CD14-positive monocyte (primary cell): ENCODE data around the gene DOP1B. TPM values are rescaled to one million over a fixed set of nuclear protein-coding genes. Genes with fewer than 3 reads are reported as not detected.

Experiments
- DNase-seq, 3 donors: peaks; one replicate each; pipeline ENCODE4 v3.0.0-alpha.2; 2011 to 2022
- H2AFZ ChIP-seq: 2 replicates; pipeline ENCODE4 v1.6.0; 2012; ENCODE audit warnings: mild to moderate bottlenecking, low read depth, low read length, inconsistent platforms; ENCODE audit not compliant: insufficient read depth, poor library complexity, severe bottlenecking
- H3K27ac ChIP-seq, 2 donors: 1 replicate in 1 of 2; 2 replicates in 1 of 2; pipeline ENCODE4 v1.5.1; 2012 to 2013; ENCODE audit warnings: low read length in 2 of 2, control low read depth in 1 of 2, inconsistent platforms in 1 of 2, low read depth in 1 of 2, mild to moderate bottlenecking in 1 of 2
- H3K27me3 ChIP-seq, 2 donors: one replicate each; pipeline versions ENCODE4 v1.6.0 to v1.6.1; 2011 to 2013; ENCODE audit warnings: low read length in 2 of 2; ENCODE audit not compliant: control insufficient read depth in 2 of 2, insufficient read depth in 2 of 2
- H3K36me3 ChIP-seq, 2 donors: replicated peaks in 1 of 2; 1 replicate in 1 of 2; 2 replicates in 1 of 2; pipeline versions ENCODE4 v1.5.1 to v1.6.1; 2012 to 2013; ENCODE audit warnings: low read length in 2 of 2, control low read depth in 1 of 2, inconsistent platforms in 1 of 2, mild to moderate bottlenecking in 1 of 2; ENCODE audit not compliant: insufficient read depth in 2 of 2, control insufficient read depth in 1 of 2
- H3K4me1 ChIP-seq, 2 donors: 1 replicate in 1 of 2; 2 replicates in 1 of 2; pipeline versions ENCODE4 v1.5.1 to v1.6.1; 2012 to 2013; ENCODE audit warnings: low read length in 2 of 2, control low read depth in 1 of 2, inconsistent platforms in 1 of 2, mild to moderate bottlenecking in 1 of 2, moderate library complexity in 1 of 2; ENCODE audit not compliant: insufficient read depth in 2 of 2, control insufficient read depth in 1 of 2
- H3K4me2 ChIP-seq: replicated peaks from 2 replicates; pipeline ENCODE3; 2012; ENCODE audit warnings: low read length, moderate library complexity, mild to moderate bottlenecking; ENCODE audit not compliant: poor library complexity, severe bottlenecking; ENCODE audit errors: extremely low read depth
- H3K4me3 ChIP-seq, 3 experiments: fragments of 200-600 bp in 1 of 3; sonication (generic) in 1 of 3; replicated peaks in 1 of 3; 1 replicate in 2 of 3; 2 replicates in 1 of 3; pipeline ENCODE4 v1.5.1; 2011 to 2013; ENCODE audit warnings: low read length in 3 of 3, mild to moderate bottlenecking in 3 of 3, control low read depth in 2 of 3, low read depth in 2 of 3, inconsistent platforms in 1 of 3, moderate library complexity in 1 of 3
- H3K79me2 ChIP-seq: 2 replicates; pipeline ENCODE4 v1.6.0; 2012; ENCODE audit warnings: mild to moderate bottlenecking, control low read depth, inconsistent platforms, low read length, moderate library complexity; ENCODE audit not compliant: insufficient read depth
- H3K9ac ChIP-seq: 2 replicates; pipeline ENCODE4 v1.6.0; 2017; ENCODE audit warnings: low read length, mild to moderate bottlenecking; ENCODE audit not compliant: insufficient read depth, poor library complexity, severe bottlenecking
- H3K9me3 ChIP-seq, 2 donors: replicated peaks in 1 of 2; 1 replicate in 1 of 2; 2 replicates in 1 of 2; pipeline versions ENCODE4 v1.5.1 to v1.6.1; 2012 to 2013; ENCODE audit warnings: low read length in 2 of 2, control low read depth in 1 of 2; ENCODE audit not compliant: control insufficient read depth in 1 of 2, insufficient read depth in 1 of 2
- H4K20me1 ChIP-seq: 2 replicates; pipeline ENCODE4 v1.6.0; 2012; ENCODE audit warnings: mild to moderate bottlenecking, low read length, control low read depth, moderate library complexity; ENCODE audit not compliant: insufficient read depth
- H3K27ac Mint-ChIP-seq, 7 donors: one replicate each; pipeline ENCODE4 v1.8.0; 2020; ENCODE audit warnings: mild to moderate bottlenecking in 7 of 7, mixed read lengths in 7 of 7, moderate library complexity in 6 of 7, inconsistent platforms in 2 of 7
- H3K27me3 Mint-ChIP-seq, 3 donors: one replicate each; pipeline ENCODE4 v1.8.0; 2021 to 2022; ENCODE audit warnings: low read depth in 3 of 3, mild to moderate bottlenecking in 3 of 3, mixed read lengths in 3 of 3, moderate library complexity in 3 of 3, inconsistent platforms in 1 of 3
- H3K36me3 Mint-ChIP-seq, 2 donors: one replicate each; pipeline ENCODE4 v1.8.0; 2020; ENCODE audit warnings: mixed read lengths in 2 of 2, inconsistent platforms in 1 of 2, mild to moderate bottlenecking in 1 of 2
- H3K4me1 Mint-ChIP-seq: one replicate; pipeline ENCODE4 v1.8.0; 2020; ENCODE audit warnings: mild to moderate bottlenecking, mixed read lengths
- H3K4me3 Mint-ChIP-seq, 2 donors: one replicate each; pipeline ENCODE4 v1.8.0; 2020; ENCODE audit warnings: mild to moderate bottlenecking in 2 of 2, mixed read lengths in 2 of 2, moderate library complexity in 1 of 2
- H3K9me3 Mint-ChIP-seq, 7 donors: one replicate each; pipeline ENCODE4 v1.8.0; 2020 to 2022; ENCODE audit warnings: mixed read lengths in 7 of 7, mild to moderate bottlenecking in 6 of 7, moderate library complexity in 6 of 7, inconsistent platforms in 2 of 7
- CTCF ChIP-seq: fragments of 200-600 bp; IDR thresholded peaks from one replicate; pipeline ENCODE4 v1.8.0; 2022; ENCODE audit warnings: antibody characterized with exemption, mild to moderate bottlenecking
- WGBS: methylation state at CpG from one replicate; pipeline ENCODE4 v1.1.5; 2013; ENCODE audit warnings: missing lambda C conversion rate; ENCODE audit not compliant: insufficient coverage; 5-methylcytosine and 5-hydroxymethylcytosine counted together
- intact Hi-C, 2 donors: fragments of 100-400 bp; cut with micrococcal nuclease; formaldehyde crosslinking; loops; one replicate each; pipeline versions ENCODE4 v1.15.0 to v1.15.1; 2023
- polyA plus RNA-seq, 3 donors: library from polyadenylated mRNA; depleted of rRNA in 1 of 3; unstranded in 2 of 3; stranded (reverse) in 1 of 3; fragments of 300-500 nt in 2 of 3; fragments of >200 nt in 1 of 3; fragmentation: Illumina TruSeq in 2 of 3; gene quantifications; 1 replicate in 2 of 3; 2 replicates in 1 of 3; pipeline ENCODE4 v1.2.3, GENCODE V29; 2012 to 2021

Gene DOP1B
- polyA plus RNA-seq, 3 donors: 6.0 to 14.4 (median 11.0) TPM

GRCh38 chr21:36200081-36200561 lies 43.5 kb downstream of the DOP1B start:
- H3K27ac ChIP-seq: peak overlapping the region; percentile 25 to 75
- H3K4me2 ChIP-seq: peak overlapping the region; percentile 47
- no peak for TF ChIP-seq CTCF
- peaks cover 18% of the 10 kb centered on the region for H3K79me2 ChIP-seq
- peak overlapping the region in 2 of 3 experiments; percentile 6 to 61 for H3K4me3 ChIP-seq
- 40% methylated on average over 20 of the region's 23 CpGs for WGBS
- H4K20me1 ChIP-seq: peaks cover 7% of the 10 kb centered on the region
- peak overlapping the region; percentile 48 to 86 for H3K4me3 Mint-ChIP-seq
- intact Hi-C loops: no loop called here
- H3K36me3 Mint-ChIP-seq: peaks cover 57 to 79% of the 10 kb centered on the region in 2 donors
- H3K4me1 Mint-ChIP-seq: peaks cover 7% of the 10 kb centered on the region
- H3K27ac Mint-ChIP-seq: peak overlapping the region; percentile 32 to 83 (median 76)
- no peaks in the 10 kb centered on the region for H3K9me3 ChIP-seq
- no peaks in the 10 kb centered on the region for H3K9me3 Mint-ChIP-seq
- DNase-seq: peak; percentile 43 to 63 (median 51)
- H3K4me1 ChIP-seq: peaks cover 4 to 11% of the 10 kb centered on the region in 2 donors
- peak overlapping the region; percentile 59 for H2AFZ ChIP-seq
- peaks cover 31 to 48% of the 10 kb centered on the region in 2 donors for H3K36me3 ChIP-seq
- H3K9ac ChIP-seq: peak overlapping the region; percentile 36
- no peaks in the 10 kb centered on the region for H3K27me3 ChIP-seq
- H3K27me3 Mint-ChIP-seq: peaks cover 0 to 2% (median 0%) of the 10 kb centered on the region in 3 donors

- no peaks in the 10 kb centered on the region for H3K27me3 ChIP-seq
- peaks cover 0 to 2% (median 0%) of the 10 kb centered on the region in 3 donors for H3K27me3 Mint-ChIP-seq
- H3K9me3 Mint-ChIP-seq: no peaks in the 10 kb centered on the region
- H2AFZ ChIP-seq: no peak overlapping the region
- H3K27ac ChIP-seq: no peak overlapping the region
- no peak overlapping the region for H3K4me2 ChIP-seq
- 91% methylated on average over 9 of the region's 10 CpGs for WGBS
- peak overlapping the region in 2 of 7 donors; percentile 59 to 63 for H3K27ac Mint-ChIP-seq
- no peak for DNase-seq
- no peaks in the 10 kb centered on the region for H3K79me2 ChIP-seq
- TF ChIP-seq CTCF: no peak
- peaks cover 7% of the 10 kb centered on the region for H3K4me1 Mint-ChIP-seq
- no peak overlapping the region for H3K4me3 ChIP-seq
- H3K4me1 ChIP-seq: peaks cover 4 to 11% of the 10 kb centered on the region in 2 donors
- H3K9ac ChIP-seq: no peak overlapping the region
- H3K4me3 Mint-ChIP-seq: no peak overlapping the region
- intact Hi-C loops: no loop called here
- H3K36me3 Mint-ChIP-seq: peaks cover 57 to 81% of the 10 kb centered on the region in 2 donors
- H4K20me1 ChIP-seq: no peaks in the 10 kb centered on the region
- H3K36me3 ChIP-seq: peaks cover 28 to 51% of the 10 kb centered on the region in 2 donors
- no peaks in the 10 kb centered on the region for H3K9me3 ChIP-seq
These were observed 46.3 kb downstream of the DOP1B start for GRCh38 chr21:36202726-36203602.
